Neural cell (in vitro differentiated cells): ENCODE measurements around the gene LDB3.

Source experiments
- CTCF ChIP-seq: fragments of 450-650 bp; IDR thresholded peaks from 2 replicates; pipeline ENCODE4 v1.5.1; 2014; ENCODE audit warnings: antibody characterized with exemption, mild to moderate bottlenecking, moderate library complexity; ENCODE audit not compliant: poor library complexity, severe bottlenecking
- POLR2AphosphoS5 ChIP-seq: IDR thresholded peaks from 2 replicates; pipeline ENCODE4 v1.6.1; 2012
- TAF1 ChIP-seq: IDR thresholded peaks from 2 replicates; pipeline ENCODE4 v1.6.1; 2012; ENCODE audit warnings: low read depth

- no peak for TF ChIP-seq CTCF
- TF ChIP-seq POLR2AphosphoS5, result no peak
- no peak for TF ChIP-seq TAF1
Measured at GRCh38 chr10:86665868-86666267, 2.4 kb upstream of the LDB3 start.
